ENCODE data around the gene KDM3A.

DNA sequence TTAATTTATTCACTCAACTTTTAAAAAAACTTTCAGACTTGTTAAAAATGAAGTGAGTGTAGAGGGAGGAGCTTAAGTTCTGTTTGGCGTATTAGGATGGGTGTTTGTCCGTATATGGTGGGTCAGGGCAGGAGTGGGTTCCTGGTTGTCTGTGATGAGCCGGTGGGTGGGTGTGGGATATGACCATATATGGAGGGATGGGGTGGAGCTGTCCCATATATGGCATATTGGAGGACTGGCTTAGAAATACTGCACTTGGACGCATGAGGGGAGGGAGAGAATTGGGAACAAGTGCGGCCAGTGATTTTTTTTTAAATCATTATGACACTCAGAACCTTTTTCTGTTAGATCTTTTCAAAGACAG, 1.5 kb downstream of the KDM3A start:
- TF ChIP-seq, protein P1, sequence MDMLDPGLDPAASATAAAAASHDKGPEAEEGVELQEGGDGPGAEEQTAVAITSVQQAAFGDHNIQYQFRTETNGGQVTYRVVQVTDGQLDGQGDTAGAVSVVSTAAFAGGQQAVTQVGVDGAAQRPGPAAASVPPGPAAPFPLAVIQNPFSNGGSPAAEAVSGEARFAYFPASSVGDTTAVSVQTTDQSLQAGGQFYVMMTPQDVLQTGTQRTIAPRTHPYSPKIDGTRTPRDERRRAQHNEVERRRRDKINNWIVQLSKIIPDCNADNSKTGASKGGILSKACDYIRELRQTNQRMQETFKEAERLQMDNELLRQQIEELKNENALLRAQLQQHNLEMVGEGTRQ (IDR thresholded peaks at IDR 0.05; ENCODE audit: borderline replicate concordance, low read depth, low read length) = no peak
- TF ChIP-seq POLR2A (IDR thresholded peaks at IDR 0.05; ENCODE audit: low read depth, low read length) = no peak
- no peak for TF ChIP-seq CREM (IDR thresholded peaks at IDR 0.05; ENCODE audit: low read depth)
- no peak for TF ChIP-seq EZH2 (IDR thresholded peaks at IDR 0.05; ENCODE audit: borderline replicate concordance, control insufficient read depth, low read depth, low read length)
- TF ChIP-seq, protein P2, sequence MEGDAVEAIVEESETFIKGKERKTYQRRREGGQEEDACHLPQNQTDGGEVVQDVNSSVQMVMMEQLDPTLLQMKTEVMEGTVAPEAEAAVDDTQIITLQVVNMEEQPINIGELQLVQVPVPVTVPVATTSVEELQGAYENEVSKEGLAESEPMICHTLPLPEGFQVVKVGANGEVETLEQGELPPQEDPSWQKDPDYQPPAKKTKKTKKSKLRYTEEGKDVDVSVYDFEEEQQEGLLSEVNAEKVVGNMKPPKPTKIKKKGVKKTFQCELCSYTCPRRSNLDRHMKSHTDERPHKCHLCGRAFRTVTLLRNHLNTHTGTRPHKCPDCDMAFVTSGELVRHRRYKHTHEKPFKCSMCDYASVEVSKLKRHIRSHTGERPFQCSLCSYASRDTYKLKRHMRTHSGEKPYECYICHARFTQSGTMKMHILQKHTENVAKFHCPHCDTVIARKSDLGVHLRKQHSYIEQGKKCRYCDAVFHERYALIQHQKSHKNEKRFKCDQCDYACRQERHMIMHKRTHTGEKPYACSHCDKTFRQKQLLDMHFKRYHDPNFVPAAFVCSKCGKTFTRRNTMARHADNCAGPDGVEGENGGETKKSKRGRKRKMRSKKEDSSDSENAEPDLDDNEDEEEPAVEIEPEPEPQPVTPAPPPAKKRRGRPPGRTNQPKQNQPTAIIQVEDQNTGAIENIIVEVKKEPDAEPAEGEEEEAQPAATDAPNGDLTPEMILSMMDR (IDR thresholded peaks at IDR 0.05 in 2 of 3, conservative IDR thresholded peaks at IDR 0.05 in 1 of 3; ENCODE audit: control insufficient read depth in 2 of 3, extremely low read depth in 1 of 3, insufficient read depth in 1 of 3, low read depth in 3 of 3, low read length in 3 of 3) = no peak
- TF ChIP-seq YY1 (IDR thresholded peaks at IDR 0.05; ENCODE audit: low read depth, low read length) = no peak
- no peak for TF ChIP-seq EGR1 (IDR thresholded peaks at IDR 0.05; ENCODE audit: borderline replicate concordance in 1 of 2, low read depth in 2 of 2, low read length in 2 of 2)
- no peak for TF ChIP-seq CHD2 (IDR thresholded peaks at IDR 0.05; ENCODE audit: borderline replicate concordance, low read depth, low read length)
- TF ChIP-seq JUNB (IDR thresholded peaks at IDR 0.05) = no peak
- TF ChIP-seq, protein P3, sequence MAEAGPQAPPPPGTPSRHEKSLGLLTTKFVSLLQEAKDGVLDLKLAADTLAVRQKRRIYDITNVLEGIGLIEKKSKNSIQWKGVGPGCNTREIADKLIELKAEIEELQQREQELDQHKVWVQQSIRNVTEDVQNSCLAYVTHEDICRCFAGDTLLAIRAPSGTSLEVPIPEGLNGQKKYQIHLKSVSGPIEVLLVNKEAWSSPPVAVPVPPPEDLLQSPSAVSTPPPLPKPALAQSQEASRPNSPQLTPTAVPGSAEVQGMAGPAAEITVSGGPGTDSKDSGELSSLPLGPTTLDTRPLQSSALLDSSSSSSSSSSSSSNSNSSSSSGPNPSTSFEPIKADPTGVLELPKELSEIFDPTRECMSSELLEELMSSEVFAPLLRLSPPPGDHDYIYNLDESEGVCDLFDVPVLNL (IDR thresholded peaks at IDR 0.05; ENCODE audit: low read depth, low read length) = no peak
- TF ChIP-seq, protein P4, sequence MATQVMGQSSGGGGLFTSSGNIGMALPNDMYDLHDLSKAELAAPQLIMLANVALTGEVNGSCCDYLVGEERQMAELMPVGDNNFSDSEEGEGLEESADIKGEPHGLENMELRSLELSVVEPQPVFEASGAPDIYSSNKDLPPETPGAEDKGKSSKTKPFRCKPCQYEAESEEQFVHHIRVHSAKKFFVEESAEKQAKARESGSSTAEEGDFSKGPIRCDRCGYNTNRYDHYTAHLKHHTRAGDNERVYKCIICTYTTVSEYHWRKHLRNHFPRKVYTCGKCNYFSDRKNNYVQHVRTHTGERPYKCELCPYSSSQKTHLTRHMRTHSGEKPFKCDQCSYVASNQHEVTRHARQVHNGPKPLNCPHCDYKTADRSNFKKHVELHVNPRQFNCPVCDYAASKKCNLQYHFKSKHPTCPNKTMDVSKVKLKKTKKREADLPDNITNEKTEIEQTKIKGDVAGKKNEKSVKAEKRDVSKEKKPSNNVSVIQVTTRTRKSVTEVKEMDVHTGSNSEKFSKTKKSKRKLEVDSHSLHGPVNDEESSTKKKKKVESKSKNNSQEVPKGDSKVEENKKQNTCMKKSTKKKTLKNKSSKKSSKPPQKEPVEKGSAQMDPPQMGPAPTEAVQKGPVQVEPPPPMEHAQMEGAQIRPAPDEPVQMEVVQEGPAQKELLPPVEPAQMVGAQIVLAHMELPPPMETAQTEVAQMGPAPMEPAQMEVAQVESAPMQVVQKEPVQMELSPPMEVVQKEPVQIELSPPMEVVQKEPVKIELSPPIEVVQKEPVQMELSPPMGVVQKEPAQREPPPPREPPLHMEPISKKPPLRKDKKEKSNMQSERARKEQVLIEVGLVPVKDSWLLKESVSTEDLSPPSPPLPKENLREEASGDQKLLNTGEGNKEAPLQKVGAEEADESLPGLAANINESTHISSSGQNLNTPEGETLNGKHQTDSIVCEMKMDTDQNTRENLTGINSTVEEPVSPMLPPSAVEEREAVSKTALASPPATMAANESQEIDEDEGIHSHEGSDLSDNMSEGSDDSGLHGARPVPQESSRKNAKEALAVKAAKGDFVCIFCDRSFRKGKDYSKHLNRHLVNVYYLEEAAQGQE (IDR thresholded peaks at IDR 0.05; ENCODE audit: low read depth, low read length) = no peak
- TF ChIP-seq, protein P5, sequence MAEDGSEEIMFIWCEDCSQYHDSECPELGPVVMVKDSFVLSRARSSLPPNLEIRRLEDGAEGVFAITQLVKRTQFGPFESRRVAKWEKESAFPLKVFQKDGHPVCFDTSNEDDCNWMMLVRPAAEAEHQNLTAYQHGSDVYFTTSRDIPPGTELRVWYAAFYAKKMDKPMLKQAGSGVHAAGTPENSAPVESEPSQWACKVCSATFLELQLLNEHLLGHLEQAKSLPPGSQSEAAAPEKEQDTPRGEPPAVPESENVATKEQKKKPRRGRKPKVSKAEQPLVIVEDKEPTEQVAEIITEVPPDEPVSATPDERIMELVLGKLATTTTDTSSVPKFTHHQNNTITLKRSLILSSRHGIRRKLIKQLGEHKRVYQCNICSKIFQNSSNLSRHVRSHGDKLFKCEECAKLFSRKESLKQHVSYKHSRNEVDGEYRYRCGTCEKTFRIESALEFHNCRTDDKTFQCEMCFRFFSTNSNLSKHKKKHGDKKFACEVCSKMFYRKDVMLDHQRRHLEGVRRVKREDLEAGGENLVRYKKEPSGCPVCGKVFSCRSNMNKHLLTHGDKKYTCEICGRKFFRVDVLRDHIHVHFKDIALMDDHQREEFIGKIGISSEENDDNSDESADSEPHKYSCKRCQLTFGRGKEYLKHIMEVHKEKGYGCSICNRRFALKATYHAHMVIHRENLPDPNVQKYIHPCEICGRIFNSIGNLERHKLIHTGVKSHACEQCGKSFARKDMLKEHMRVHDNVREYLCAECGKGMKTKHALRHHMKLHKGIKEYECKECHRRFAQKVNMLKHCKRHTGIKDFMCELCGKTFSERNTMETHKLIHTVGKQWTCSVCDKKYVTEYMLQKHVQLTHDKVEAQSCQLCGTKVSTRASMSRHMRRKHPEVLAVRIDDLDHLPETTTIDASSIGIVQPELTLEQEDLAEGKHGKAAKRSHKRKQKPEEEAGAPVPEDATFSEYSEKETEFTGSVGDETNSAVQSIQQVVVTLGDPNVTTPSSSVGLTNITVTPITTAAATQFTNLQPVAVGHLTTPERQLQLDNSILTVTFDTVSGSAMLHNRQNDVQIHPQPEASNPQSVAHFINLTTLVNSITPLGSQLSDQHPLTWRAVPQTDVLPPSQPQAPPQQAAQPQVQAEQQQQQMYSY (CRISPR knock-in tag; IDR thresholded peaks at IDR 0.05) = no peak
- no peak for TF ChIP-seq SREBF2 (IDR thresholded peaks at IDR 0.05; ENCODE audit: low read length)
- no peak for TF ChIP-seq MEF2B (IDR thresholded peaks at IDR 0.05; ENCODE audit: partially characterized antibody, poor library complexity, severe bottlenecking)
